ENCODE results near the gene DGKI.

DNA sequence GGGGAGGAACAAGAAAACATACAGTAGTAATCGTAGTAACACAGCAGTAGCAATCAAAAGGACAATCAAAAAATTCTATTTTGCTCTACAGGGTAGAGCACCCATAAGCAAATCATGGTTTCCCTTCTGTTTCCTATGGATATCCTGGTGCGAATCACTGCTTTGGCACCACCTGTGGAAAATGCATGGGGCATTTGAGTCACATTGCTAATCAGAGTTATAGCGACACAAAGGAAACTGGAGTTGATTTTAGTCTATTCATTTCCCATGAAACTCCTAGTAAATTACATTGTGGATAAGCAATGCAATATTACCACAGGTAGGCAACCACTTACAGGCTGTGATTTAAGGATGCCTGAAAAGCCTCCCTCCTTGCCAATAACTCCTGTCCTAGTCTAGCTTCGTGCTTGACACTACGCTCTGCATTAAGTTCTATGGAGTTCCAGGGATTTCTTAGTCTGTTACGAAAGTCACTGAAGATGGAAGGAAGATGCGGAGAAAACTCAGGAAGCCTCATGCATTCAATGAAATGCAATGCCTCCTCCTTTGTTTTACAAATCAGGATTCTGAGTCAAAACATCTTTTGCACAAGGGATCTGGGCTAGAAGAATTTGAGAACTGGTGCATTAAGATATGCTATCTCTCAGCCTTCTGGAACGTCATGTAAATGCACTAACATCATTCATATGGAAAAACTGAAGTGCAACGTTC is 188.4 kb downstream of the DGKI start:
- TF ChIP-seq, protein P1, sequence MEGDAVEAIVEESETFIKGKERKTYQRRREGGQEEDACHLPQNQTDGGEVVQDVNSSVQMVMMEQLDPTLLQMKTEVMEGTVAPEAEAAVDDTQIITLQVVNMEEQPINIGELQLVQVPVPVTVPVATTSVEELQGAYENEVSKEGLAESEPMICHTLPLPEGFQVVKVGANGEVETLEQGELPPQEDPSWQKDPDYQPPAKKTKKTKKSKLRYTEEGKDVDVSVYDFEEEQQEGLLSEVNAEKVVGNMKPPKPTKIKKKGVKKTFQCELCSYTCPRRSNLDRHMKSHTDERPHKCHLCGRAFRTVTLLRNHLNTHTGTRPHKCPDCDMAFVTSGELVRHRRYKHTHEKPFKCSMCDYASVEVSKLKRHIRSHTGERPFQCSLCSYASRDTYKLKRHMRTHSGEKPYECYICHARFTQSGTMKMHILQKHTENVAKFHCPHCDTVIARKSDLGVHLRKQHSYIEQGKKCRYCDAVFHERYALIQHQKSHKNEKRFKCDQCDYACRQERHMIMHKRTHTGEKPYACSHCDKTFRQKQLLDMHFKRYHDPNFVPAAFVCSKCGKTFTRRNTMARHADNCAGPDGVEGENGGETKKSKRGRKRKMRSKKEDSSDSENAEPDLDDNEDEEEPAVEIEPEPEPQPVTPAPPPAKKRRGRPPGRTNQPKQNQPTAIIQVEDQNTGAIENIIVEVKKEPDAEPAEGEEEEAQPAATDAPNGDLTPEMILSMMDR (IDR thresholded peaks at IDR 0.05) = no peak
- TF ChIP-seq TCF7L2 (IDR thresholded peaks at IDR 0.05; ENCODE audit: low read depth, low read length) = no peak
- TF ChIP-seq, protein P2, sequence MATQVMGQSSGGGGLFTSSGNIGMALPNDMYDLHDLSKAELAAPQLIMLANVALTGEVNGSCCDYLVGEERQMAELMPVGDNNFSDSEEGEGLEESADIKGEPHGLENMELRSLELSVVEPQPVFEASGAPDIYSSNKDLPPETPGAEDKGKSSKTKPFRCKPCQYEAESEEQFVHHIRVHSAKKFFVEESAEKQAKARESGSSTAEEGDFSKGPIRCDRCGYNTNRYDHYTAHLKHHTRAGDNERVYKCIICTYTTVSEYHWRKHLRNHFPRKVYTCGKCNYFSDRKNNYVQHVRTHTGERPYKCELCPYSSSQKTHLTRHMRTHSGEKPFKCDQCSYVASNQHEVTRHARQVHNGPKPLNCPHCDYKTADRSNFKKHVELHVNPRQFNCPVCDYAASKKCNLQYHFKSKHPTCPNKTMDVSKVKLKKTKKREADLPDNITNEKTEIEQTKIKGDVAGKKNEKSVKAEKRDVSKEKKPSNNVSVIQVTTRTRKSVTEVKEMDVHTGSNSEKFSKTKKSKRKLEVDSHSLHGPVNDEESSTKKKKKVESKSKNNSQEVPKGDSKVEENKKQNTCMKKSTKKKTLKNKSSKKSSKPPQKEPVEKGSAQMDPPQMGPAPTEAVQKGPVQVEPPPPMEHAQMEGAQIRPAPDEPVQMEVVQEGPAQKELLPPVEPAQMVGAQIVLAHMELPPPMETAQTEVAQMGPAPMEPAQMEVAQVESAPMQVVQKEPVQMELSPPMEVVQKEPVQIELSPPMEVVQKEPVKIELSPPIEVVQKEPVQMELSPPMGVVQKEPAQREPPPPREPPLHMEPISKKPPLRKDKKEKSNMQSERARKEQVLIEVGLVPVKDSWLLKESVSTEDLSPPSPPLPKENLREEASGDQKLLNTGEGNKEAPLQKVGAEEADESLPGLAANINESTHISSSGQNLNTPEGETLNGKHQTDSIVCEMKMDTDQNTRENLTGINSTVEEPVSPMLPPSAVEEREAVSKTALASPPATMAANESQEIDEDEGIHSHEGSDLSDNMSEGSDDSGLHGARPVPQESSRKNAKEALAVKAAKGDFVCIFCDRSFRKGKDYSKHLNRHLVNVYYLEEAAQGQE (IDR thresholded peaks at IDR 0.05; ENCODE audit: insufficient read depth in 1 of 2, low read depth in 2 of 2, low read length in 1 of 2) = no peak
